Measurements from ENCODE around the gene JOSD2. TPM values are rescaled to one million over a fixed set of nuclear protein-coding genes. Genes with fewer than 3 reads are reported as not detected.

Gene JOSD2
- total RNA-seq, 2 donors from 2014 or later, result 29.4 to 31.7 TPM

DNA sequence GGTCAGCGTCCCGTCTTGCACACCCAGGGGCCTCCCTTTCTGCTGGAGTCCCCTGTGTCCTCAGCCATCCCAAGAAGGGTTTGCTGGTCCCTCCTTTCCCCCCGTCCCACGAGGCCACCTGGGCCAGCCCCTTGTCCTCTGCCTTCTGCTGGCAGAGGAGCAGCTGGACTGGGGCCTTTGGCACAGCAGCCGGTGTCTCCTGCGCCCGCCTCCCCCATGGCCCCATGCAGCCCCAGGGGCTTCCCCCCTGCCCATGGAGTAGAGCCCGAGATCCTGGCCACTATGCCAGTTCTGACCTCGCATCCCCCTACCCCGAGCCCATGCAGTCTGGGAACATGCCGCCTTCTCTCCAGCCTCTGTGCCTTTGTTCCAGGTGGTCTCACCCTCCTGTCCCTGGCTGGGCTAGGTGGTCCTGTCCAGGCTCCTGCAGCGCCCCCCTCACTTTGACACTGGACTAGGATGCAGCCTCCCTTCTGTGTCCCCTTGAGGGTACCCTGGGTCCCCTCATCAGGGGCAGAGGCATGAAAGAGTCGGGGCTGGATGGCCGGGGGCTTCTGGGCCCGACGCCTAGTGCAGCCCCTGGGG is 28.6 kb downstream of the JOSD2 start:
- Histone ChIP-seq H3K4me1 (replicated peaks) (peaks cover 2% of the 10 kb centered on the region), H3K9me3 (no peaks in the 10 kb centered on the region), H3K27ac (no peak overlapping the region), H3K36me3 (peaks cover 0 to 16% of the 10 kb centered on the region in 2 donors), H3K27me3 (replicated peaks; ENCODE audit: insufficient read depth) (no peaks in the 10 kb centered on the region), H3K4me3 (no peak overlapping the region)
- DNase-seq (ENCODE audit: low spot score), result no peak
- TF ChIP-seq POLR2AphosphoS5 (IDR thresholded peaks at IDR 0.05) (no peak), POLR2A (IDR thresholded peaks at IDR 0.05) (no peak), CTCF (IDR thresholded peaks at IDR 0.05) (no peak)
- intact Hi-C loops (cut with DNase I), result no loop called here
- 81% methylated on average over 16 of the region's 16 CpGs for WGBS

- no peaks in the 10 kb centered on the region for H3K9me3 ChIP-seq
- intact Hi-C loops (cut with DNase I), result no loop called here
- WGBS, result 89% methylated on average over 27 of the region's 27 CpGs
- H3K27me3 ChIP-seq (replicated peaks; ENCODE audit: insufficient read depth), result no peaks in the 10 kb centered on the region
- peaks cover 0 to 16% of the 10 kb centered on the region in 2 donors for H3K36me3 ChIP-seq
- TF ChIP-seq POLR2AphosphoS5 (IDR thresholded peaks at IDR 0.05), result no peak
- TF ChIP-seq POLR2A (IDR thresholded peaks at IDR 0.05), result no peak
- TF ChIP-seq CTCF (IDR thresholded peaks at IDR 0.05), result no peak
- peaks cover 4% of the 10 kb centered on the region for H3K4me1 ChIP-seq (replicated peaks)
- H3K4me3 ChIP-seq, result no peak overlapping the region
- no peak overlapping the region for H3K27ac ChIP-seq
- DNase-seq (ENCODE audit: low spot score), result no peak
Measured at GRCh38 chr19:50481351-50482149, 29.4 kb downstream of the JOSD2 start.

- intact Hi-C loops (cut with DNase I), result no loop called here
- peaks cover 0 to 16% of the 10 kb centered on the region in 2 donors for H3K36me3 ChIP-seq
- H3K27me3 ChIP-seq (replicated peaks; ENCODE audit: insufficient read depth), result no peaks in the 10 kb centered on the region
- H3K27ac ChIP-seq, result no peak overlapping the region
- no peak for DNase-seq (ENCODE audit: low spot score)
- H3K9me3 ChIP-seq, result no peaks in the 10 kb centered on the region
- TF ChIP-seq CTCF (IDR thresholded peaks at IDR 0.05) (no peak), POLR2AphosphoS5 (IDR thresholded peaks at IDR 0.05) (no peak), POLR2A (IDR thresholded peaks at IDR 0.05) (no peak)
- 84% methylated on average over 36 of the region's 37 CpGs for WGBS
- H3K4me1 ChIP-seq (replicated peaks), result peaks cover 4% of the 10 kb centered on the region
- no peak overlapping the region for H3K4me3 ChIP-seq
Measured at GRCh38 chr19:50480281-50481111, 30.5 kb downstream of the JOSD2 start.

DNA sequence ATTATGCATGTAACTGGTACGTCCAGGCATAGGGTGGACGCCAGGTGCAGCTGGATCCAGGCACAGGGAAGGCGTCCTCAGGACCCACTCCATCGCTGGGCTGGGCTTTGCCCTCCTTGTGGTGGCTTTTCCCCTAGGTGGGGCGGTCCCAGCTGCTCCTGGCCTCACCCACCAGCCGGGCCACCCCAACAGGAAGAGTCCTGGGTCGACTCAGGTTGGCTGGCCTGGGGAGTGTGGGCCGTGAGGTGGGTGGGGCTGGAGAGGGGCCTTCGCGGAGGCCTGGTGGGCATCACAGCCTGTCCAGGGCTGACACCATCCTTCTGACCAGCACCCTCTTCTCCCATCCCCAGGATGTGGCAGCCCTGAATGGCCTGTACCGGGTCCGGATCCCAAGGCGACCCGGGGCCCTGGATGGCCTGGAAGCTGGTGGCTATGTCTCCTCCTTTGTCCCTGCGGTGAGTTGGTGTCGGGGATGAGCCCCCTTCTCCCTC is 31.2 kb downstream of the JOSD2 start:
- WGBS, result 91% methylated on average over 11 of the region's 16 CpGs
- intact Hi-C loops (cut with DNase I), result no loop called here

More for the DNA sequence above, 31.2 kb downstream of the JOSD2 start:
- no peak overlapping the region for H3K27ac ChIP-seq
- peaks cover 0 to 16% of the 10 kb centered on the region in 2 donors for H3K36me3 ChIP-seq
- no peak overlapping the region for H3K4me3 ChIP-seq
- DNase-seq (ENCODE audit: low spot score), result no peak
- TF ChIP-seq POLR2A (IDR thresholded peaks at IDR 0.05) (no peak), POLR2AphosphoS5 (IDR thresholded peaks at IDR 0.05) (no peak), CTCF (IDR thresholded peaks at IDR 0.05) (no peak)
- H3K27me3 ChIP-seq (replicated peaks; ENCODE audit: insufficient read depth), result no peaks in the 10 kb centered on the region
- no peaks in the 10 kb centered on the region for H3K9me3 ChIP-seq
- H3K4me1 ChIP-seq (replicated peaks), result peaks cover 4% of the 10 kb centered on the region
